SK-N-SH (cell line): ENCODE measurements around the gene AUTS2.

Experiments
- EP300 ChIP-seq, 2 experiments: IDR thresholded peaks; 2 replicates each; pipeline versions ENCODE4 v1.4.0 to v1.6.1; 2012; ENCODE audit warnings: borderline replicate concordance in 1 of 2, low read depth in 1 of 2, low read length in 1 of 2
- MAX ChIP-seq: IDR thresholded peaks from 2 replicates; pipeline ENCODE4 v1.4.0; 2012; ENCODE audit warnings: low read depth
- MEF2A ChIP-seq: IDR thresholded peaks from 2 replicates; pipeline ENCODE4 v1.4.0; 2012; ENCODE audit warnings: low read depth, borderline replicate concordance
- POLR2AphosphoS5 ChIP-seq: IDR thresholded peaks from 2 replicates; pipeline ENCODE4 v1.6.1; 2012; ENCODE audit warnings: low read depth, low read length
- TF ChIP-seq, protein P1 (sequence below): IDR thresholded peaks from 2 replicates; pipeline ENCODE4 v1.6.1; 2012; ENCODE audit warnings: mild to moderate bottlenecking, low read depth, low read length, moderate library complexity

- TF ChIP-seq MEF2A, result no peak
- no peak for TF ChIP-seq EP300 (IDR thresholded peaks at IDR 0.05; ENCODE audit: borderline replicate concordance in 1 of 2, low read depth in 1 of 2, low read length in 1 of 2)
- TF ChIP-seq, protein P1, sequence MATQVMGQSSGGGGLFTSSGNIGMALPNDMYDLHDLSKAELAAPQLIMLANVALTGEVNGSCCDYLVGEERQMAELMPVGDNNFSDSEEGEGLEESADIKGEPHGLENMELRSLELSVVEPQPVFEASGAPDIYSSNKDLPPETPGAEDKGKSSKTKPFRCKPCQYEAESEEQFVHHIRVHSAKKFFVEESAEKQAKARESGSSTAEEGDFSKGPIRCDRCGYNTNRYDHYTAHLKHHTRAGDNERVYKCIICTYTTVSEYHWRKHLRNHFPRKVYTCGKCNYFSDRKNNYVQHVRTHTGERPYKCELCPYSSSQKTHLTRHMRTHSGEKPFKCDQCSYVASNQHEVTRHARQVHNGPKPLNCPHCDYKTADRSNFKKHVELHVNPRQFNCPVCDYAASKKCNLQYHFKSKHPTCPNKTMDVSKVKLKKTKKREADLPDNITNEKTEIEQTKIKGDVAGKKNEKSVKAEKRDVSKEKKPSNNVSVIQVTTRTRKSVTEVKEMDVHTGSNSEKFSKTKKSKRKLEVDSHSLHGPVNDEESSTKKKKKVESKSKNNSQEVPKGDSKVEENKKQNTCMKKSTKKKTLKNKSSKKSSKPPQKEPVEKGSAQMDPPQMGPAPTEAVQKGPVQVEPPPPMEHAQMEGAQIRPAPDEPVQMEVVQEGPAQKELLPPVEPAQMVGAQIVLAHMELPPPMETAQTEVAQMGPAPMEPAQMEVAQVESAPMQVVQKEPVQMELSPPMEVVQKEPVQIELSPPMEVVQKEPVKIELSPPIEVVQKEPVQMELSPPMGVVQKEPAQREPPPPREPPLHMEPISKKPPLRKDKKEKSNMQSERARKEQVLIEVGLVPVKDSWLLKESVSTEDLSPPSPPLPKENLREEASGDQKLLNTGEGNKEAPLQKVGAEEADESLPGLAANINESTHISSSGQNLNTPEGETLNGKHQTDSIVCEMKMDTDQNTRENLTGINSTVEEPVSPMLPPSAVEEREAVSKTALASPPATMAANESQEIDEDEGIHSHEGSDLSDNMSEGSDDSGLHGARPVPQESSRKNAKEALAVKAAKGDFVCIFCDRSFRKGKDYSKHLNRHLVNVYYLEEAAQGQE, result no peak
- no peak for TF ChIP-seq MAX
- TF ChIP-seq POLR2AphosphoS5, result no peak
Observed at GRCh38 chr7:69702357-69702756, 104.1 kb downstream of the AUTS2 start.
